Measurements from ENCODE around the gene TSPAN16.

The TSPAN16 gene

GRCh38 chr19:11251650-11252314 is 44.2 kb upstream of the TSPAN16 start:
- TF ChIP-seq CTCF (IDR thresholded peaks at IDR 0.05; ENCODE audit: low read length, missing control alignments), result no peak
- no peak for DNase-seq (ENCODE audit: low read depth)
- H3K4me3 ChIP-seq (replicated peaks; ENCODE audit: low read depth, low read length), result no peak overlapping the region

- no peak overlapping the region for H3K4me3 ChIP-seq (replicated peaks; ENCODE audit: low read depth, low read length)
- DNase-seq (ENCODE audit: low read depth), result no peak
- TF ChIP-seq CTCF (IDR thresholded peaks at IDR 0.05; ENCODE audit: low read length, missing control alignments), result no peak
Measured at GRCh38 chr19:11252665-11253355, 43.1 kb upstream of the TSPAN16 start.

- TF ChIP-seq CTCF (IDR thresholded peaks at IDR 0.05; ENCODE audit: low read length, missing control alignments), result no peak
- DNase-seq (ENCODE audit: low read depth), result no peak
- H3K4me3 ChIP-seq (replicated peaks; ENCODE audit: low read depth, low read length), result no peak overlapping the region
Measured at GRCh38 chr19:11254666-11255065, 41.3 kb upstream of the TSPAN16 start.

GRCh38 chr19:11256189-11256588 is 39.8 kb upstream of the TSPAN16 start:
- no peak for TF ChIP-seq CTCF (IDR thresholded peaks at IDR 0.05; ENCODE audit: low read length, missing control alignments)
- peak; percentile 62 for DNase-seq (ENCODE audit: low read depth)
- H3K4me3 ChIP-seq (replicated peaks; ENCODE audit: low read depth, low read length), result no peak overlapping the region

- no peak for DNase-seq (ENCODE audit: low read depth)
- no peak for TF ChIP-seq CTCF (IDR thresholded peaks at IDR 0.05; ENCODE audit: low read length, missing control alignments)
- no peak overlapping the region for H3K4me3 ChIP-seq (replicated peaks; ENCODE audit: low read depth, low read length)
Measured at GRCh38 chr19:11257846-11258380, 38.0 kb upstream of the TSPAN16 start.

- H3K4me3 ChIP-seq (replicated peaks; ENCODE audit: low read depth, low read length), result peak overlapping the region; percentile 77
- no peak for TF ChIP-seq CTCF (IDR thresholded peaks at IDR 0.05; ENCODE audit: low read length, missing control alignments)
- no peak for DNase-seq (ENCODE audit: low read depth)
Measured at GRCh38 chr19:11260996-11261395, 35.0 kb upstream of the TSPAN16 start.
